ENCODE measurements around the gene CDH4.

Gene CDH4

DNA sequence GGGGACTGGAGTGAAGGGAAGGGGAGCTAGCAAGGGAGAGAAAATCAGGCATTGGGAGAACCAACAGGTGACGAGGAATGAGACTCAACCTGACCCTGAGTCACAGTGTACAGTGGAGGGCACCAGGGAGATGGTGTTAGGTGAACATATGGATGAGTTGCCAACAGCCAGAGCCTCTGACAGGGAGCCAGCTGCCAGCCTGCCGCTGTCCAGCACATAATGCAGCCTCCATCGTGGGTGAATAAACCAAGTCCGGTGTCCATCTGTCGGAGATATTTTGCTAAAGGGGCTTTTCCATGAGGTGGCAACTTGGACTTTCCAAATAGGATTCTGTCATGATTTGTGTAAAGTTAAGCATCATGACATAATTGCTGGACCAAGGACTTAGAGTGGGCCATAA lies 88.1 kb downstream of the CDH4 start:
- no peaks in the 10 kb centered on the region for H3K27me3 ChIP-seq (ENCODE audit: insufficient read depth, poor library complexity, severe bottlenecking)
- TF ChIP-seq REST (IDR thresholded peaks at IDR 0.05; ENCODE audit: insufficient replicate concordance, low read depth) (peak; percentile 29), CTCF (IDR thresholded peaks at IDR 0.05; ENCODE audit: insufficient read depth, low read length) (no peak)
- no peak for DNase-seq (ENCODE audit: low read depth in 1 of 2, low spot score in 1 of 2)
- H3K27ac ChIP-seq (replicated peaks), result no peak overlapping the region
- H3K4me3 ChIP-seq (replicated peaks; ENCODE audit: insufficient read depth, low read length), result no peak overlapping the region

- H3K27ac ChIP-seq (replicated peaks), result no peak overlapping the region
- no peak overlapping the region for H3K4me3 ChIP-seq (replicated peaks; ENCODE audit: insufficient read depth, low read length)
- no peak for TF ChIP-seq CTCF (IDR thresholded peaks at IDR 0.05; ENCODE audit: insufficient read depth, low read length)
- TF ChIP-seq GABPA (IDR thresholded peaks at IDR 0.05; ENCODE audit: low read depth), result no peak
- TF ChIP-seq POLR2AphosphoS5 (IDR thresholded peaks at IDR 0.05; ENCODE audit: low read depth), result no peak
- no peak for TF ChIP-seq SPI1 (IDR thresholded peaks at IDR 0.05; ENCODE audit: borderline replicate concordance, low read depth)
- no peak for TF ChIP-seq REST (IDR thresholded peaks at IDR 0.05; ENCODE audit: insufficient replicate concordance, low read depth)
- no peak for DNase-seq (ENCODE audit: low read depth in 1 of 2, low spot score in 1 of 2)
- no peaks in the 10 kb centered on the region for H3K27me3 ChIP-seq (ENCODE audit: insufficient read depth, poor library complexity, severe bottlenecking)
Observed at GRCh38 chr20:61341605-61342004, 89.5 kb downstream of the CDH4 start.

DNA sequence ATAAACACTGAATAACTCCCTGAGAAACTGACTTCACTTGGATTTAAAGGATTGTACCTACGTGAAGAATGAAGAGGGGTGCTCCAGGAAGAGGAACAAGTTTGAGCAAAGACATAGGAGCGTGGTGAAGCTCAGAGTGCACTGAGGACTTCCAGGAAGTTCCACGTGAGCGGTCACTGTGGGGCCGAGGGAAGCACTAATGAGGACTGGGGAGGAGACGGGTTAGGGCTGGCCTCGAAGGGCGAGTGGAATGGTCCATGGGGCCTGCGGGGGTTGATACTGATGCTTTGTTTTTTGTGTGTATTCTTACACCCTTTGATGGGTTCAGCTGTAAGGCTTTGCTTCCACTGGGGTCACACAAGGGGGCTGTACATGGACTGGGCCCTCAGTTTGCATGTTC lies 91.9 kb downstream of the CDH4 start:
- no peak for DNase-seq (ENCODE audit: low read depth in 1 of 2, low spot score in 1 of 2)
- Histone ChIP-seq H3K27ac (replicated peaks) (no peak overlapping the region), H3K27me3 (ENCODE audit: insufficient read depth, poor library complexity, severe bottlenecking) (no peaks in the 10 kb centered on the region), H3K4me3 (replicated peaks; ENCODE audit: insufficient read depth, low read length) (no peak overlapping the region)
- TF ChIP-seq GABPA (IDR thresholded peaks at IDR 0.05; ENCODE audit: low read depth) (no peak), POLR2AphosphoS5 (IDR thresholded peaks at IDR 0.05; ENCODE audit: low read depth) (no peak), SPI1 (IDR thresholded peaks at IDR 0.05; ENCODE audit: borderline replicate concordance, low read depth) (no peak), CTCF (IDR thresholded peaks at IDR 0.05; ENCODE audit: insufficient read depth, low read length) (no peak), REST (IDR thresholded peaks at IDR 0.05; ENCODE audit: insufficient replicate concordance, low read depth) (no peak)
